ENCODE results near the gene POU6F2.
"Not testable (repeated sequence)": the region's sequence is repeated elsewhere in the genome, so short reads cannot be mapped to it uniquely, and the experiment has no call there.

POU6F2 gene

DNA sequence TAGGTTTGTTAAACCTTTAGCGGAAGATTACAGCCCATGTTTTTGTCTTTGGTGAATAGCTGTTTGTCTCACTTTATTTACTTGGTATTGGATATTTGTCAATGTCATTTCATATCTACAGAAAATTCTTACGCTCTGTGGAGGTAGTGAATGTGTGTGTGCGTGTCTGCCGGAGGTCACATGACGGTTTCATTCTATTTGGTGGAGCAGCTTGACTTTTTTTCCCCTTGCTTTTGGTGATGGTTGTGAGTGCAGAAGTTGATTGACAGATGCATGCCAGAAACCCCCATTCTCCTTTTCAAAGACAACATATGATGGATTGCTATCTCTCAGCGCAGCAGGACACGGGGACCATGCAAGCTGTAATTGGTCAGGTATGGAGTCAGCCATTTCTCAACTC lies at the start of gene POU6F2:
Gene POU6F2, plus strand, starts transcription at position 225 of the 400 bp plus-strand sequence. Its CDS starts 45 bp downstream, at position 270.
- no peak for DNase-seq

- DNase-seq: peak; percentile 11 to 27
These were observed 49.2 kb upstream of the POU6F2 start for GRCh38 chr7:38928506-38928905.

DNA sequence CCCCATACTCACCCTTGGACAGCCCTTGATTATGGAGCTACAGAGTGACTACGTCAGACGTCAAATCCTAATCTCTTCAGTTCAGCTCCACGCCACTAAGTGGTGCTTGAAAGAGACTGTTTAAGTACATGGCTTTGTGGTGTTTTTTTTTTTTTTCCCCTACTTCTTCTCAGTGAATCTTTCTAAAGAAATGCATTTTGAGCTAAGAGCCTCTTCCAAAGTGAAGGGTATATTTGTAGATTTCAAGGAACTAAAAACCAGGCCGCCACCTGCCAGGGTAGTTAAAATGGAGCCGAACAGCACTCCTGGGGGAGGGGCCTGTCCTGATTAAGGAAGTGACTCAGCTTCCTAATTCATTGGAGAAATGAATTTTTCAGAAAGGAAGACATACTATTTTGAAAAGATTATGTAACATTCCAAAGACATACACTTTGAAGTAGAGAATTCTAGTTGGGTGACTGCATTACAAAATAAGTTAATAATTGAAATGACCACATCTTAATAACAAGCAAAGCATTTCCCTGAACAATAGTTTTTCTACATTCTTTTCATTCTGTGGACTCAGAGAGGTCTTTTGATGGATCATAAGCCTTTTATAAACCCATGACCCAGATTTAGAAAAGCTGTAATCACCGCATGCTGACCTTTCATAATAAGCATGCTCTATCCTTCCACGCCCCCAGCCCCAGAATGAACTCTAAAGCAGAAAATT lies 48.1 kb upstream of the POU6F2 start:
- peak in 1 of 2 donors; percentile 20 for DNase-seq

DNA sequence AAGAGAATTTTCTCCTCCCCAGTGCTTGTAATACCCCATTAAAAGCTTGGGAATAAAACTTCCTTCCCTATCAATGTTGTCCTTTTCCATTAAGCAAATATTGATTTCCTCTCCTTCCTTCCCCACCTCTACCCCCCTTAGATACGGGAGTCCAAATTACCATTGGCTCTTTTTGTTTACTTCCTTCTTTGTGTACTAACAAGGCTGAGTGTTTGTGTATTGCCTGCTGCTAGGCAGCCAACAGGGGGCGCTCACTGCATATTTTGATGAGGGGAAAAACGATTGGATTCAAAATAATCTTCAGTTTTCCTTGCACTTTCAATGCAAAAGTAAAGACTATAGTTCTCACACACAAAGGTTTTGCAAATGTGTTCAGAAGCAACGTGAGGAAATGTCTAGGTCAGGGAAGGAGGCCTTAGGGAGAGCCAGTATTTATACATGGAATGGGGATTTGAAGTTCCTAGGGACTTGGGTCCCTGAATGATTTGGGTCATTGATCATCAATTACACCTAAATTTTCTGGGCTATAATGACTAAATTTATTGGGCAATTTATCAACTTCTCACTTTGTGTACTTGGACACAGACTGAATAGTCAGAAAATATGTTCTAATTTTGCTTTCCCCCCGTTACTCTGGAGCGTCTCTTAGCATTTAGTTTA lies 45.1 kb upstream of the POU6F2 start:
- DNase-seq: peak; percentile 42 to 74

DNA sequence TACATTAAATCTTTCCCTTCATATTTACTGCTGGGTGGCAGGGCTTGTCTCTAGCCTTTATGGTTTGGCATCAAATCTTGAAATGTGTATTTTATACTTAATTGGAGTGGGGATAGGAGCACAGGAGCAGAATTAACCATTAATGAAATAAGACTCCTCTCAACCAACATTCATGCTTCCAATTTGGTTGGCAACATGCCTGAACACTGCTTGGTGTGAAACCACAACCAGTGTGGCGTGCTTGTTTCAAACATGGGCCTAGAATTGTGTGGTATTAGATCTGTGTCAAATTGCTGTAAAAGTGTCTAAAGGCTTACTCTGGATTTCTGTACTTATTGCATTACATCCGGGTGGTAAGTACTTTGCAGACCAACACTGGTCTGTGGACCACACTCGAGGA lies 43.7 kb upstream of the POU6F2 start:
- DNase-seq: no peak

DNA sequence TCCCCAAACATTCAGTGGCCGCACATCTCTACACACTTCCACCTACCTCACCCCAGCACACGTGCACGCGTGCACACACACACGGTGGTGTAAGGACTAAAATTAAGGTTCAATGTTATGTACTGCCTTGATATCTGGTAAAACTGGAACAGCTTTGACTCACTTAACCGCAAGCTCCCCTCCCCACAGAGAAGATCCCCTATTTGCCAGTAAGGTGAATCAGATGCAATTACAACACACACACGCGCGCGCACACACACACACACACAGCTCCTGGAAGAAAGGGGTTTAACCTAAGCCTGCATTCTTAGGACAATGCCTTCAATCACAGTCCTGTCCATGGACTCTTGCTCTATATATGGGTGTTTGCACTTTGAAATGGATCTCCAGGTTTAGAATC lies 43.2 kb upstream of the POU6F2 start:
- no peak for DNase-seq

DNA sequence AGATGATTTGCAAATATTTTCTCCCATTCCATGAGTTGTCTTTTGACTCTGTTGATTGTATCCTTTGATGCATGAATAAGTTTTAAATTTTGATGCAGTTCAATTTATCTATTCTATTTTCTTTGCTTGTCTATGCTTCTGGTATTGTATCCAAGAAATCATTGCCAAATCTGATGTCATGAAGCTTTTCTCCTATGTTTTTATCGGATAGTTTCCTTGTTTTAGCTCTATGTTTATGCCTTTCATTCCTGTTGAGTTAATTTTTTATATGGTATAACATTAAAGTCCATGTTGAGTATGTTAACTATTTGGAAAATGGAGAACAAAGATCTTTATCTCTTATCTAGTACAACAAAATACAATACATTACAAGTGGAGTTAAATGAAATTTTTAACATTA lies 41.1 kb upstream of the POU6F2 start:
- DNase-seq: no peak

GRCh38 chr7:38938001-38938485 lies 39.7 kb upstream of the POU6F2 start:
- no peak for DNase-seq

GRCh38 chr7:38938589-38938988 lies 39.1 kb upstream of the POU6F2 start:
- DNase-seq: no peak

GRCh38 chr7:38940774-38941173 lies 36.9 kb upstream of the POU6F2 start:
- no peak for DNase-seq

- DNase-seq: no peak
These were observed 35.2 kb upstream of the POU6F2 start for GRCh38 chr7:38942431-38943051.

DNA sequence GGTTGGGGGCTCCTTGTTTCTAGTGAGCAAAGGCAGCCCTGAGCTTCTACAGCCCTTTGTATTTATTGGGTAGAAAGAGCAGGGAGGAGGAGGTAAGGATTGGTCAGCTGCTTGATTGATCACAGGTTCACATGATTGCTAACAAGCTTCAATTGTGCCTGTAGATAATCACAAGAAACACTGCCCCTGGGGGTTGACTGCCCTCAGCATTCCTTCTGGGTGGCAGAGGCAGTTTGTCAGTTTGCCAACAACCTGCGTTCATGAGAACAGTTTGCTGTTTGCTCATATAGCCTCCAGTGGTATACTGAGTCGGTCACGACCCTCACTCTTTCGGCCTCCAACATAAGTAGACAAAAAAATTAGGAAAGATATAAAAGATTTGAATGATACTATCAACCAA lies 30.2 kb upstream of the POU6F2 start:
- not testable (repeated sequence) for DNase-seq

DNA sequence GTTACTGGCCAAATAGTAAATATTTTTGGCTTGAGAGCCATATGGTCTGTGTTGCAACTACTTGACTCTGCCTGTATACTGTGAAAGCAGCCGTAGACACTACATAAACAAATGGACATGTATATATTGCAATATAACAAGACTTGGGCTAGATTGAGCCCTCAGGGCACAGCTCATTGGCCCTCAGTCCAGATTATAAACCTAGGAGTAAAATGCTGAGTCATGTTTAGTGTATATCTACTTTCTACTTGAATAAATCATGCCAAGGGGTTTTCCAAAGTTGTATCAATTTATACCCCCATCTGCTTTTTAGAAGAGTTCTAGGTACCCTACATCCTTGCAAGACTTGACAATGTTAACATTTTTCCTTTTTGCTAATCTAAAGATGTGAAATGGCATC lies 27.4 kb upstream of the POU6F2 start:
- no peak for DNase-seq

DNA sequence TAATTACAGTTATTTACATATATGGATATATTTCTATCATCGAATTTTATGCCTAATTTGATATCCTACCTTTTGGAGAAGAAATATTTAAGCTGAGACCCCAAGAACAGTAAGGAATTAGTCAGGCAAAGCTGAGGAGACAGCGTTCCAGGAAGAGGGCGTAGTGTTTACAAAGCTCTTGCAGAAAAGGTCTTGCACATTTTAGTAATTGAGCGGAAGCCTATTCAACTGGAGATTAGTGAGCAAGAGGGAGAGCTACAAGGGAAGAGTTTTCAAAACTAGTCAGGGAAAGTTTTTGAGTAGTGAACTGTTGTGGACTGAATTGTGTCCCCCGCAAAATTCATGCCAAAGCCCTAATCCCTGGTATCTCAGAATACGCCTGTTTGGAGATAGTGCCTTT lies 26.5 kb upstream of the POU6F2 start:
- no peak for DNase-seq

DNA sequence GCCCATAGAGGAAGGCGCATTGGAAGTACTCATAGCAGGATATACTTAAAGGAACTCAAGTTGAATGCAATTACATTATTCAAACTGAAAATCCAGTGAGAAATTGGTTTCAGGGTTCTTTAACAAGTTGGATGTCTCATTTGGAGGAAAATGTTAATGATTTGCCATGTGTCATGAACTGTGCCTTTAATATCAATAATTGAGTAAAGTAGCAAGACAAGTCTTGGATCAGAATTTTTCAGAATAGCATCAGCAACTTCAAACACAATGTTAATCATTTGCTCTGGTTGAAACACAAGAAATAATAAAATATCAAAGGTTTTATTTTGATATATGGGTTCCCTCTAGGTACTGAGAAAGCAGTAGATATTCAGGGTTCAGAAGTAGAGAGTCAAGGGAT lies 24.5 kb upstream of the POU6F2 start:
- no peak for DNase-seq

DNA sequence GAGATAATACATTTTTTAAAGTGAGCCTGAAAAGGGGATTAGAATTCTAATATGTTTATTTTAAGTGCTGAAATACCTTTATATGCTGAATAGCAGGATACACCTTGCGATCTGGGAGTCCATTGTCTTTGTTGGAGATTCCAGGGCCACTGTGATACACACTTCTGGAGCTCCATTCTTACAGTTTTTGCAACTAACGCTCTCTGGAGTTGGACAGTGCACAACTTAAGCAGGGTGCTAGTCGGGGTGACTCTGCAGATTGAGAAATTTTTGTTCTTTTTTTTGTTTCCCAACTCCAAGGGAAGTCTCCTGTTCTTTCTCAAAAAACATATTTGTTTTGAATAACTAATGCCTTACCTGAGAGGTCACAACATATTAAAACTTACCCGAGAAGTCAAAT lies 23.7 kb upstream of the POU6F2 start:
- no peak for DNase-seq

- DNase-seq: no peak
These were observed 21.8 kb upstream of the POU6F2 start for GRCh38 chr7:38955892-38956291.

DNA sequence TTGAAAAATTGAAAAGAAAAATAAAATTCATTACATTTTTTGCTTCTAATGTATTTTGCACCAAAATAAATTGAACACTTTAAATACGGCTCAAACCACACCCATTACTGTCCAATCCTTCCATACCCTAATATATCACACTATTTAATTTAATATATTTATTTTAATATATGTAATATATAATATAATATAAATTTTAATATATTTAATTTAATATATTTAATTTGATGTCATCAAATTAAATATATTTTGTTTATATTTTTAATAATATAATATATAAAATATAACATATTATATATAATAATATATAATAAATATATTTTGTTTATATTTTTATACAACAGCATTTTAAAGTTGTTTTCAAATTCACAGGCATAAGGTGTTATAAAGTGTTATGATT lies 15.7 kb upstream of the POU6F2 start:
- DNase-seq: no peak

DNA sequence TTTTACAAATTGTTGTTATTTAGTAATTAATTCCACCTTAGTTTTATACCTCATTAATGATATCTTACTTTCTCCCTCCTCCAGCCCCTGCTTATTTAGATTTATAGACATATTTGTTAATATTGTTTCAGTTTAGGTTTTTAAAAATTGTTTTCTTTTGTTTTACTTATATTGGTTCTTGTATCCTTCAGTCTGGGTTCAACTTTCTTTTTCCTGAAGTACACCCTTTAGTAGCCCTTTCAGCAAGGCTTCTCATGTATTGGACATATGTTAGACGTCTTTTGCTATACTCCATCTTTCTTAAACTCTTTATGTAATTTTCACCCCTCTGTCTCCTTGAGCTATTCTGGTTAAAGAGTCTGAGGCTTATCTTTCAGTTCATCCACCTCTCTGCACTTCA lies 12.8 kb upstream of the POU6F2 start:
- DNase-seq: no peak

GRCh38 chr7:38973760-38974159 lies 3.9 kb upstream of the POU6F2 start:
- DNase-seq: no peak

GRCh38 chr7:38975944-38976392 lies 1.7 kb upstream of the POU6F2 start:
- DNase-seq: no peak

DNA sequence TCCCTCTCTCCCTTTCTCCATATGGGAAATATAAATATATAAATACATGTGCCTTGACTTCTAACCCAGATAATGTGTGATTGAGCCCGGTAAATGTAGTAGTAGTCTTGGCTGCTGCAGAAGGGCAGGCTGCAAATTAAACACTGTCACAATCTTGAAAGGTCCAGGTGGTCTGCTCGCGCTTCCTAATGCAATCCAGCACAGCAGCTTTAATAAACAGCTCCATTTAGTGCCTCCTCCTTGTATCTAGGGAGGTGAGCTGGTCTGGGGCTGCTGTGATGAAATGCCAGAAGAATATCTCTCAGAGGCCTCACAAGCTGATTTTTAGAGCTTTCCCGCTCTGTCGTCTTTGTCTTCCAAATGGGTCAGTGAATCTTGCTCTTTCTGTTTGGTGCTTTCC lies 782 bp downstream of the POU6F2 start:
- no peak for DNase-seq

DNA sequence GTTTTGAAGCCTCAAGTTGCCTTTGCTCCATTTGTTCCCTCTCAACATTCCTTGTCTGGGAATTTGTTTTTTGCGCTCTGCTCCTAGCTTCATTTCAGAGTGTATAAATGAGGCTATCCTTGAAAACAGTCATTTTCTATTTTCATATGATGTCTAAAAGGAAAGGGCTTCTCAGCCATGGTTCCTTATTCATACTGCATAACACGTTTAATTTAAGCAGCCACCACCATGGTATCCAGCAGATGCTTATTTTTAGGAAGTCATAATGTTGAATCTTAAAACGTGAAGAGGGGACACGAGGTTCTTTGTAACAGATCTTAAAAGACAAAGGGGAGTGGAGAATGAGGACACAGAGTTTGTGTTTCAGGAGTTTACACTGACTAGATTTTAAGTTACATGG lies 14.5 kb downstream of the POU6F2 start:
- no peak for DNase-seq

DNA sequence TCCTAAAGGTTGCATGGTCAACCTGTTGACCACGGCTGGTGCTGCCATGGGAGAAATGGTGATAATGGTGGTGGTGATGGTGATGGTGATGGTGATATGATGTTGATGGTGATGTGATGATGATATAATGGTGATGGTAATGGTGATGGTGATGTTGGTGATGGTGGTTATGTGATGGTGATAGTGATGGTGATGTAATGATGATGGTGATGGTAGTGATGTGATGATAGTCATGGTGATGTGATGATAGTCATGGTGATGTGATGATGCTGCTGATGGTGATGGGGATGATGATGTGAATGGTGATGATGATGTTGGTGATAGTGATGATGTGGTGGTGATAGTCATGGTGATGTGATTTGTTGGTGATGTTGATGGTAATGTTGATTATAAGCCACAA lies 23.9 kb downstream of the POU6F2 start:
- no peak for DNase-seq
